HG02970 (cell line): Measurements from ENCODE around the gene TLR9.

Experiments used
- ATAC-seq: cut with Tn5 transposase; IDR thresholded peaks from one replicate; pipeline ENCODE4 v1.9.1; 2021; ENCODE audit warnings: mild to moderate bottlenecking, moderate library complexity, moderate number of reproducible peaks; ENCODE audit not compliant: unreplicated experiment, low FRiP score

TLR9 gene

GRCh38 chr3:52218454-52218853 is 7.0 kb downstream of the TLR9 start:
- ATAC-seq = no peak

DNA sequence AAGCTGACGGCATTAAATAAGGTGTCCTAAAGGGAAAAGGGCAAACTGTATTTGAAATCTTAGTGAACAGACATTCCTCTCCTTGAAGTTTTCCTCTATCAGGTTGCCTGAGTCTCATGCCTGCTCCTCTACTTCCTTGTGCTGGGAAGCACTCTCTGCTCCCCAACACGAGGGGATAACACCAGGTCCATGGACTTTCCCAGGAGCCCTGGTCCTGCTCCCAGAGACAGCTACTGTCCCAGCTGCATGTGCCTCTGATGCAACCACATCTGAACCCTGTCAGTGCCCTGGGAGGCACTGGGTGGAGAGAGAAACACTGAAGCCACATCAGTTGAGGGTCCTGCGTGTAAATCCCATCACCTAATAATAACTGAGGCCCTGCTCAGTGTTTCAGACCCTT is 7.4 kb downstream of the TLR9 start:
- ATAC-seq = no peak

GRCh38 chr3:52217409-52217805 is 8.0 kb downstream of the TLR9 start:
- no peak for ATAC-seq

DNA sequence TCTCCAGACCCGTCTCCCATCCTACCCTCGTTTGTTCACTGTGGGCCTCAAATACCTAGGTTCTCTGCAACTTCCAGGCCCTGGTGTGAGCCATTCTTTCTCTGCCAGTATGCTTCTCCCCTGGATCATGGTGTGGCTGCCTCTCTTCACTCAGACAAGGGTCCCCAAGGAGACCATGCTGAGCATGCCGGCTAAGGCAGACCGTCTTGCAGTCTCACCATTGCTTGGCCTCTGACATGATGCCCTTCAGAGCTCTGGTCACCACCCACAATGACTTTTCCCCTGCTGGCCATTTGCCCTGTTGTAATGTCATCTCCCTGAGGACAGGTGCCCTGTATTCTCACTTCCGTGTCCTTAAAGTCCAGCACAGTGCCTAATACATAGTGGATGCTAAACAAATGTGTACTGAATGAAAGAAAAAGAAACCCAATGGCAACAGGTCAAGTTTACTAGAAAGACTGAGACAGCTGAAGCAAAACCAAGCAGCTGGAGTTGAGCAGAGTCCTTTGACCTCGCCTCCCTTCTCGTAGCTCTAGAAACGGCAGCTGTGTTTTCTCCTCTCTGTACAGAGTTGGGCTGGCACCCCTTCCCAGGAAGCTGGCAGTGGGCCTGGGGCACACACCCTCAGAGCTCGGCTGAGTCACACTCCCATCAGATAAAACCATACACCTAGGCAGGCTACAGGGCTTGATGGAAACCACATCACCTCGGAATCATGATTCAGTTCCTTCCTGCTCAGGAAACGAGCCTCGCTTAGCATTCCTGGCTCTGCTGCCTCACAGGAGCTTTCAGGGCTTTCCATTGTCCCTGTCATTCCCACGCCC is 8.6 kb downstream of the TLR9 start:
- no peak for ATAC-seq

- ATAC-seq = no peak
These were observed 10.1 kb downstream of the TLR9 start for GRCh38 chr3:52215351-52215750.

- no peak for ATAC-seq
These were observed 11.5 kb downstream of the TLR9 start for GRCh38 chr3:52213901-52214300.

GRCh38 chr3:52213005-52213404 is 12.4 kb downstream of the TLR9 start:
- no peak for ATAC-seq

DNA sequence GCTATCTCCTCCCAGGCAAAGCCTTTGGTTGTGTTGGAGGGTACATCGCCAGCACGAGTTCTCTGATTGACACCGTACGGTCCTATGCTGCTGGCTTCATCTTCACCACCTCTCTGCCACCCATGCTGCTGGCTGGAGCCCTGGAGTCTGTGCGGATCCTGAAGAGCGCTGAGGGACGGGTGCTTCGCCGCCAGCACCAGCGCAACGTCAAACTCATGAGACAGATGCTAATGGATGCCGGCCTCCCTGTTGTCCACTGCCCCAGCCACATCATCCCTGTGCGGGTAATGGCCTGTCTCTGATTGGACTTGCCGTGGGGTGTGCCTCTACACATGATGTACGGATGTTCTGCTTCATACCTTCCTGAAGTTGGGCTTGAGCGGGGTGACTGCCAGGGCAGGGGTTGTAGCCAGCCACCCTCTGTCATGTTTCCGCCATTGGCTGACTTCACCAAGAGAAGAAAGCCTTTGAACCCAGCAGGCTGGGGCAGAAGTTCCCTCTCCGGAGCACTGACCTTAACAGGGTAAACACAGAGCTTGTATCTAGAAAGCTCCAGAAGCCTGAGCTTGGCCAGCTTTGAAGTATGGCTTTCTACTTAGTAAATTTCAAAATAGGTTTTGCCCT is 14.1 kb downstream of the TLR9 start:
- ATAC-seq = no peak

GRCh38 chr3:52210550-52211046 is 14.8 kb downstream of the TLR9 start:
- no peak for ATAC-seq

DNA sequence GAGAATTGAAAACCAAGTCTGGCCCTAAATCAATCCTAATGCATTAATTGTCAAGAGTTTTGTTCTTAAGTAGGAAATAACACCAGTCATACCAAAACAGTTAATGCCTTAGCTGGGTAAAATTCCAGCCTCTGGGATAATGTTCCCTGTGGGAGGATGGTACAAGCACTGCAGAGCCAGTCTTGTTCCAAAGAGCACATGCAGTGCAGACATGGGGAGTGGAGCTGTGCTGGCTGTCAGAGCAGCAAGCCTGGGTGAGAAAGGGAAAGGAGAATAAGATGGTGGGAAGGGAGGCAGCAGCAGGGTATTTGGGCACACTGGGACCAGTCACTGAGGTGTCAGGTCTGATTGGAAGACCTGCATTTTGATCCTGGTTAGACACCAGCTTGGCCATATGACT is 15.4 kb downstream of the TLR9 start:
- no peak for ATAC-seq

DNA sequence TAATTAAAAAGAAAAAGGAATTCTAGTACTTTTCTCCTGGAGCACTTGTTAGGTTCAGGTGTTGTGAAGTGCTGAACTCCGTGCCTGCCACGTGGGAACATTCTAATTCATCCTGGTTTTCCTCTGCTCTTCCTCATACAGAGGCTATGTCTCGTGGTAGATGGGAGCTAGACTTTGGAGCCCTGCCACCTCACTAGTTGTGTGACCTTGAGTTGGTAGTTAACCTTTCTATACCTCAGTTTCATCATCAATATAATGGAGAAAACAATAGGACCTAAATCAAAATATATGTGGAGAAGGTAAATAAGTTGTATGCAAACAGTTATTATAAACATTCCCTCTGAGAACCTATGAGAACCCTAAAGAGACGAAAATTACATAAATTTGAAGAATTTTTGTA is 16.9 kb downstream of the TLR9 start:
- ATAC-seq = no peak

DNA sequence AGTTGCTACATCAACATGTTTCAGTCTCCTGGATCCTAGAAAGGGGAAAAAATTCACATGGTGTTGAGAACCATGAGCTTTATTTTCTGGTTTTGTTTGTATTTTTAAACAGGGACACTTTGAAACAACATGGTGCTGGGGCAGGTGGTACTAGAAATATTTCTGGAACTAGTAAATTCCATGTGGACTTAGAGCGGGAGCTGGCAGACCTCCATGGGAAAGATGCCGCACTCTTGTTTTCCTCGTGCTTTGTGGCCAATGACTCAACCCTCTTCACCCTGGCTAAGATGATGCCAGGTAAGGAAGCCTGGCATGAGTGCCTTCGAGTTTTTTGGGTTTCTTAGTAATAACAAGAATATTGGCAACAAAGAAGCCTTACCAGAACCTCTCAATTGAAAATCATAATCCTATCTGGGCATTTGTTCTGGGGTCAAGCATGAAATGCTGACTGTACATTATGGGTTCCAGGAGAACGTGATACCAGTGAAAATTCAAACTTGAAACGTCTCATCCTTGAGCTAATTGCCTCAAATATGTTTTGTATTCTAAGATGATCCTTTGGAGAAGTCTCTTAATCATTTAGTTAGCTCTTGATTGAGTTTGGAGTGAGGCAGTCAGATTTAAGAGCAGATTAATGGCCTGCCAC is 19.6 kb downstream of the TLR9 start:
- no peak for ATAC-seq

DNA sequence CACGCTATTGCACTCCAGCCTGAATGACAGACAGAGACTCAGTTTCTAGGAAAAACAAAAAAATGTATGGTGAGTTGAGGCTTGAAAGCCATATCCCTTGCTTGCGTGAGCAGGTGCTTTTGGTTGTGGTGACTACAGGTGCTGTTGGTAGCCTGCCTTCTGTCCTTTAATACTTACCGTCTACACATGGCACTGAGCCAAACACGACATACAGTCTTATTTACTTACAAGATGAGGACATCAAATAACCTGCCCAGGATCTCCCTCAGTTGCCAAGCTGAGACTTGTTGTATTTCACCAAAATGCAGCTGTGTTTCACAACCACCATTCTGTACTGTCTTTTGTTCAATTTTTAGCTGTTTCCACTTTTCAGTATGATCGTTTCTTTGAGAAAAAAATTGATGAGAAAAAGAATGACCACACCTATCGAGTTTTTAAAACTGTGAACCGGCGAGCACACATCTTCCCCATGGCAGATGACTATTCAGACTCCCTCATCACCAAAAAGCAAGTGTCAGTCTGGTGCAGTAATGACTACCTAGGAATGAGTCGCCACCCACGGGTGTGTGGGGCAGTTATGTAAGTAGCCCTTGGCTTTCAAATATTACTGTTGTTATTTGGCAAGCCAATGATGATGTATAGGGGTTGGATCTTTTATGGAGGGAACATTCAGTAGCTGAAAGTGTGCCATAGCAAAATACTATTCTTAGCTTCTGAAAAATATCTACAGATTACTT is 20.9 kb downstream of the TLR9 start:
- no peak for ATAC-seq

DNA sequence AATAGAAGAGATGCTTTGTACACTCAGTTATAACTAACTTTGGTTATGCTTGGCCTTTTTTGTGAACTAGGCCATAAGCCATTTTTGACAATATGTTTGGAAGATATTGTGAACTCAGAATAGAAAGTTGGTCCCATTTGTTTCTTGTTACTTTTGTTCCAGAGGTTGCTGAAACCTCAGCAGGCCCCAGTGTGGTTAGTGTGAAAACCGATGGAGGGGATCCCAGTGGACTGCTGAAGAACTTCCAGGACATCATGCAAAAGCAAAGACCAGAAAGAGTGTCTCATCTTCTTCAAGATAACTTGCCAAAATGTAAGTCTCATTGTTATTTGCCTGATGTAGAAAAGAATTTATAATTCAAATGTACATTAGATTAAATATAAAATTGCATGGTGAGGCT is 21.7 kb downstream of the TLR9 start:
- ATAC-seq = no peak

- no peak for ATAC-seq
These were observed 22.9 kb downstream of the TLR9 start for GRCh38 chr3:52202384-52203077.

- no peak for ATAC-seq
These were observed 24.3 kb downstream of the TLR9 start for GRCh38 chr3:52200981-52201679.

DNA sequence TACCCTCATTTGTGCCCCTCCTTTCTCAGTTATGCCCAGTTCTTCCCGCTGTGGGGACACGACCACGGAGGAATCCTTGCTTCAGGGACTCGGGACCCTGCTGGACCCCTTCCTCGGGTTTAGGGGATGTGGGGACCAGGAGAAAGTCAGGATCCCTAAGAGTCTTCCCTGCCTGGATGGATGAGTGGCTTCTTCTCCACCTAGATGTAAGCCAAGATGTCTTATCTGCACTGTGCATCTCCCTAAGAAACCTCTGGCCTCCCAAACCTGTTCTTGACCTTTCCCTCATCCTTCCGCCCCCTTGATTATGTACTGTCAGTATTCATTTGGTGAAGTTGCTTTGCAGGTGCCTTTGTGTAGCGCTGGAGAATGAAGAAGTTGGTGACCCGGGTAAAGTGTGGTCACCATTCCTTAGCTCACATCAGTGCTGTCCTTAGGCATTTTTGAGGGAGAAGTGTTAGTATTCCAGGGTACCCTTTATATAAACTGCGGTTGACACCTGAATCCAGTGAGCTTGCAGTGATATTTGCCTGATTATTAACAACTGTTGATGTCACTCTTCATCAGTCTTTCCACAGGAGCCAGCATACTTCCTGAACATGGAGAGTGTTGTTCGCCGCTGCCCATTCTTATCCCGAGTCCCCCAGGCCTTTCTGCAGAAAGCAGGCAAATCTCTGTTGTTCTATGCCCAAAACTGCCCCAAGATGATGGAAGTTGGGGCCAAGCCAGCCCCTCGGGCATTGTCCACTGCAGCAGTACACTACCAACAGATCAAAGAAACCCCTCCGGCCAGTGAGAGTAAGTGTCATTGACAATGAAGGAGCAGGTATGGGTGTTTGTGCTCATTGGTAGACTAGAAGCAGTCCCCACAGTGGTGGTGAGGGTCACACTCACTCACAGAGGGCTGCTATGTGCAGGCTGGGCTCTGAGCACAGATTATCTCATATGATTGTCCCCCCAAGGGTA is 26.5 kb downstream of the TLR9 start:
- ATAC-seq = no peak

- ATAC-seq = peak; percentile 75
These were observed 27.4 kb downstream of the TLR9 start, which contains the start of gene ALAS1 for GRCh38 chr3:52197842-52198625. TSS of gene ALAS1 (plus strand) at chr3:52198160. CDS start at chr3:52199242, 1,082 bp downstream.
